Memory B cell (primary cell): ENCODE results near the gene CD300LB.
"Not testable (repeated sequence)": the region's sequence is repeated elsewhere in the genome, so short reads cannot be mapped to it uniquely, and the experiment has no call there.

ENCODE experiments used
- ATAC-seq: fragments of 150-1000 bp; cut with Tn5 transposase; 2 replicates; pipeline ENCODE4 v1.10.0; 2021; ENCODE audit warnings: low read depth, mild to moderate bottlenecking, moderate library complexity
- DNase-seq, 2 donors: peaks; one replicate each; pipeline ENCODE4 v3.0.0; 2022; ENCODE audit warnings: low spot score in 2 of 2
- H3K27ac Mint-ChIP-seq: one replicate; pipeline ENCODE4 v1.8.0; 2022; ENCODE audit warnings: mild to moderate bottlenecking, moderate library complexity, mixed read lengths
- H3K27me3 Mint-ChIP-seq: one replicate; pipeline ENCODE4 v1.8.0; 2022; ENCODE audit warnings: mixed read lengths
- H3K36me3 Mint-ChIP-seq: one replicate; pipeline ENCODE4 v1.8.0; 2022; ENCODE audit warnings: mild to moderate bottlenecking, mixed read lengths
- H3K4me1 Mint-ChIP-seq: one replicate; pipeline ENCODE4 v1.8.0; 2022; ENCODE audit warnings: mixed read lengths
- H3K4me3 Mint-ChIP-seq: one replicate; pipeline ENCODE4 v1.8.0; 2022; ENCODE audit warnings: mild to moderate bottlenecking, moderate library complexity, mixed read lengths
- H3K9me3 Mint-ChIP-seq: one replicate; pipeline ENCODE4 v1.8.0; 2022; ENCODE audit warnings: mixed read lengths

CD300LB gene

DNA sequence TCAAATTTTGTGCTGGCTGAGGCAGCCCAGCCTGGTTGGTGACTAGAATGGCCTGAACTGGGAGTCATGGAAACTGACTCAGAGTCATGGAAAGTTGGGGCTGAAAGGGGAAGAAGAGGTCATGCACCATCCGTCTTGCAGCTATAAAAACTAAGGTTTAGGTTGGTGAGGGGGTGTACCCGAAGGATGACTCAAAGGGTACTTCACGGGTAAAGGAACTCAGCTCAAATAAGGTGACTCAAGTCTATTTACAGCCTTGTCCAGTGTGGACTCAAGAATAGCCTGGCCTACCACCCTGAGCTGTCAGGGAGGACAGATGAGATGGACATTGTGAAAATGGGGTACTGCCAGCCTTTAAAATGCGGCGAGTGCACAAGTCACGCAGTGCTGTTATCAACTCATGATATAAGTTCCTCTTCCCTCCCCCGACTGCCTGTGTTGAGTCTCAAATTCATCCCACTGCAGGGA lies 18.6 kb downstream of the CD300LB start:
- peak overlapping the region; percentile 60 for H3K27ac Mint-ChIP-seq
- H3K4me3 Mint-ChIP-seq, result no peak overlapping the region
- H3K27me3 Mint-ChIP-seq, result peaks cover 10% of the 10 kb centered on the region
- peaks cover 20% of the 10 kb centered on the region for H3K4me1 Mint-ChIP-seq
- peaks cover 8% of the 10 kb centered on the region for H3K36me3 Mint-ChIP-seq
- H3K9me3 Mint-ChIP-seq, result peaks cover 10% of the 10 kb centered on the region
- peak; percentile 18 for ATAC-seq
- DNase-seq, result no peak

DNA sequence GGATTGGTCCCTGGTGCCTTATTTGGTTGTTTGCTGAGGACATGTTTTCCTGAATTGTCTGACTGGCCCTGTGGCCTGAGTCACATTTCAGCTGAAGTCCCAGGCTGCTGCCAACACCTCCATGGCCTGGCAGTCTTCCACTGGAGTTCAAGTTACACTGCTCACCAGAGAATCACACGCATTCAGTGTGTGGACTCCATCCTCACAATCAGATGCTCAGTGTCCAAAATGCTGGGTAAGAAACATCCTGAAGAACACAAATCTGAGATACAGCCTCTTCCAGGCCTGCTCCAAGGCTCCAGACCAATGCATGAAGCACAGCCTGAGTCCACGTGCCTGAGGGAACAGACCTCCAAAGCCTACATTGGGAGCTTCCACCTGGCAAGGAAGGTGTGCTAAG lies 19.2 kb downstream of the CD300LB start:
- DNase-seq (no peak), ATAC-seq (no peak)
- Mint-ChIP-seq H3K27ac (no peak overlapping the region), H3K36me3 (peaks cover 8% of the 10 kb centered on the region), H3K9me3 (peaks cover 10% of the 10 kb centered on the region), H3K4me1 (peaks cover 20% of the 10 kb centered on the region), H3K4me3 (no peak overlapping the region), H3K27me3 (peaks cover 10% of the 10 kb centered on the region)

DNA sequence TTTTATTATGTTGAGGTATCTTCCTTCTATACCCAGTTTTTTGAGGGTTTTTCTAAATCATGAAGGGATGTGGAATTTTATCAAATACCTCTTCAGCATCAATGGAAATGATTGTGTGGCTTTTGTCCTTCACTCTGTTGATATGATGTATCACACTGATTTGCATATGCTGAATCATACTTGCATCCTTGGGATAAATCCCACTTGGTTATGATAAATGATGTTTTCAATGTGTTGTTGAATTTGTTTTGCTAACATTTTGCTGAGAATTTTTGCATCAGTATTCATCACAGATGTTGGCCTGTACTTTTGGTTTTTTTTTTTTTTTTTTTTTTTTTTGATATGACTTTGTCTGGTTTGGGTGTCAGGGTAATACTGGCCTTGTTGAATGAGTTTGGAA lies 23.1 kb downstream of the CD300LB start:
- Mint-ChIP-seq H3K9me3 (no peaks in the 10 kb centered on the region), H3K4me3 (no peak overlapping the region), H3K27me3 (peaks cover 5% of the 10 kb centered on the region), H3K36me3 (no peaks in the 10 kb centered on the region), H3K27ac (no peak overlapping the region), H3K4me1 (peaks cover 9% of the 10 kb centered on the region)
- DNase-seq (no peak), ATAC-seq (no peak)

DNA sequence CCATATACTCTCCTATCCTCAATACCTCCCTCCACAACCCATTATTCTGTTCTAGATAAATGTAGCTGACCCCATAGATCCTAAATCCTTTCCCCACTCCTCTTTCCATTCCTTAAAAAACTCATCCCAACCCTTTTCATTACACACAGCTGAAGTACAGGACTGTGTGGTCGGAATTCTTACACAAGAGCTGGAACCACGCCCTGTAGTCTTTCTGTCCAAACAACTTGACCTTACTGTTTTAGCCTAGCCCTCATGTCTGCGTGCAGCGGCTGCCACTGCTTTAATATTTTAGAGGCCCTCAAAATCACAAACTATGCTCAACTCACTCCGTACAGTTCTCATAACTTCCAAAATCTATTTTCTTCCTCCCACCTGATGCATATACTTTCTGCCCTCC lies 27.3 kb downstream of the CD300LB start:
- ATAC-seq, H3K9me3 Mint-ChIP-seq, H3K36me3 Mint-ChIP-seq, DNase-seq, H3K4me1 Mint-ChIP-seq, H3K4me3 Mint-ChIP-seq, H3K27me3 Mint-ChIP-seq, H3K27ac Mint-ChIP-seq: not testable (repeated sequence)

DNA sequence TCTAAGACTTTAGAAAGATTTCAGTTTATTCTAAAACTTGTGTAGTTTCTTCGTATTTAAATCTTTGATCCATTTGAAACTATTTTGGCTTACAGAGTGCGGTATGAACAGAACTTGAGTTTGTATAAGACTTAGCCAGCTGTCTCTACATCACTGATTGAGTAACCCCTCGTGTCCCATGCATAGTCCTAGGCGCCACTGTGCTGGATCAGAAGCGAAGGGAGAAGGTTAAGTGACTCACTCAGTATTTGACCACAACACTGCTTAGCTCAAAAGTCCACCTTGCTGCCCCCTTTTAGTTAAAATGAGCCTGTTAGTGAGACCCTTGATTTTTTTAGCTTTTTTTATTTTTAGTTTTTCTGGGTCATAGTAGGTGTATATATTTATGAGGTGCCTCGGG lies 28.4 kb downstream of the CD300LB start:
- H3K4me1 Mint-ChIP-seq, result no peaks in the 10 kb centered on the region
- H3K27ac Mint-ChIP-seq, result no peak overlapping the region
- H3K27me3 Mint-ChIP-seq, result peaks cover 3% of the 10 kb centered on the region
- no peak for ATAC-seq
- no peak for DNase-seq
- no peaks in the 10 kb centered on the region for H3K36me3 Mint-ChIP-seq
- H3K9me3 Mint-ChIP-seq, result no peaks in the 10 kb centered on the region
- no peak overlapping the region for H3K4me3 Mint-ChIP-seq

DNA sequence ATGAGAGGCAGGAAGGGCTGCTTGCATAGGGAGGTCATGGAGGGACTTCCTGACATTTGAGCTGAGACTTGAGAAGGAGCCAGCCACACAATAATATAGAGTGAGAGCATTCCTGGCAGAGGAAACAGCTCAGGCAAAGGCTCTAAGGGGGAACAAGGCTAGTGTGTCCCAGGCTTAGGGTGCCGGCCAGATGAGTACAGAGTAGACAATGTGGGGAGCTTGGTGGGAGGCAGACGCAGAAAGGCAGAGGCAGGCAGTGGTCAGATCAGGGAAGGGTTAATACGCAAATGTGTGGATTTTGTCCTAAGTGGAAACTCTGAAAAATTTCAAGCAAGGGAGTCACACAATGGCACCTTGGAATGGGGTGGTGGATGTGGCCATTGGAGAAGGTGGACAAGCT lies 31.3 kb downstream of the CD300LB start:
- Mint-ChIP-seq H3K4me3 (no peak overlapping the region), H3K27me3 (peaks cover 4% of the 10 kb centered on the region), H3K4me1 (no peaks in the 10 kb centered on the region), H3K9me3 (no peaks in the 10 kb centered on the region), H3K27ac (no peak overlapping the region), H3K36me3 (no peaks in the 10 kb centered on the region)
- DNase-seq (no peak), ATAC-seq (no peak)

DNA sequence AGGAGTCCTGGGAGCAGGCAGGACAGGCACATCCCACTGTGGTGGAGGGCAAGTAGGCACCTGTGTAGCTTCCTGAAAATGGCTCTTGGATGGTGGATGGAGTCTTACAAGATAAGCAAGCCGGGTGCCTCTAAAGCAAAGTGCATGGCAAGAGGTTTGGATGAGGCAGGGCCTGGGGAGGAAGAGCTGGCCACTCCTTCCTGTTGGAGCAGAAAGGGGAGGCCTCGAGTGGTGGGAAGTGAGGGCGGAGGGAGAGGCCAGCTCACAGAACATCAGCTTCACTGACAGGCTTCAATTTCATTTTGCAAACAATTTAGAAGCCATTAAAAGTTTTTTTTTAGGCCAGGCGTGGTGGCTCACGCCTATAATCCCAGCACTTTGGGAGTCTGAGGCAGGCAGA lies 33.8 kb downstream of the CD300LB start:
- Mint-ChIP-seq H3K27ac (no peak overlapping the region), H3K27me3 (peaks cover 4% of the 10 kb centered on the region), H3K4me3 (no peak overlapping the region), H3K4me1 (no peaks in the 10 kb centered on the region), H3K36me3 (no peaks in the 10 kb centered on the region), H3K9me3 (no peaks in the 10 kb centered on the region)
- ATAC-seq (no peak), DNase-seq (no peak)

DNA sequence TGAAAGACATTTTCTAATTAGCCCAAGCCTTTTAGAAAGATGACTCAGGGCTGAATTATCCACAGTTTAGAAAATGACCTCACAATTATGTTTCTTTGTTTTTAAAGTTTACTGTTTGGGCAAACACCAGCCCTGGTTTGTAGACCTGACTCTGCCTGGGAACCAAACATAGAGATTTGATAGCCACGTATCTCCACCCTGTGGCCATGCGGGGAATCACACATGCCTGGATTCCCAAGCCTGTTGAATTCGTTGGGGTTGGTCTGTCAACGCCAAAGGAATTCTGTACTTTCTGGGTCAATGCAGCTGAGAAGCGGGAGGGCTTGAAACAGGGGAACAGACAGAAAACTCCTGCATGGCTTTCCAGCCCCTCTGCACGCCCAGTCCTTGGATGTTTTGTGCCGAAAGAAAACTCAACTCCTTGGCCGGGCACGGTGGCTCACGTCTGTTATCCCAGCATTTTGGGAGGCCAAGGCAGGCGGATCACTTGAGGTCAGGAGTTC lies 37.9 kb downstream of the CD300LB start:
- Mint-ChIP-seq H3K4me1 (no peaks in the 10 kb centered on the region), H3K4me3 (no peak overlapping the region), H3K9me3 (peaks cover 4% of the 10 kb centered on the region), H3K27me3 (peaks cover 2% of the 10 kb centered on the region), H3K36me3 (peaks cover 9% of the 10 kb centered on the region), H3K27ac (no peak overlapping the region)
- ATAC-seq (peak; percentile 68), DNase-seq (peak; percentile 44 to 65)

DNA sequence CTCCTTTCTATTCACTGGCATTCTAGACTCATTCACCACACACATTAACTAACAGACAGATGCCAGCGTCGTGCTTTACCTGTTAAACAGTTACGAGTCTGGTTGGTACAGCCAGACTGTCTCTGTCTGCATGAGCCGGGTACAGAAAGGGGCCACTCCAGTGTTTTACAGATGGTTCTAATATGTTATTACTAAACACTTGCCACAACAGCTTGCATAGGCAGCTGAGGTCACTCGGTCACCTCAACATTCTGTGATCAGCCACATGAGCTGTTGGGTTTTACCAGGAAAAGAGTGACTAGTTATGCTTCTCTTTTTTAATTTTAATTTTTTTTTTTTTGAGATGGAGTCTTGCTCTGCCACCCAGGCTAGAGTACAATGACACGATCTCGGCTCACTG lies 39.6 kb downstream of the CD300LB start:
- no peak for ATAC-seq
- H3K4me3 Mint-ChIP-seq, result no peak overlapping the region

DNA sequence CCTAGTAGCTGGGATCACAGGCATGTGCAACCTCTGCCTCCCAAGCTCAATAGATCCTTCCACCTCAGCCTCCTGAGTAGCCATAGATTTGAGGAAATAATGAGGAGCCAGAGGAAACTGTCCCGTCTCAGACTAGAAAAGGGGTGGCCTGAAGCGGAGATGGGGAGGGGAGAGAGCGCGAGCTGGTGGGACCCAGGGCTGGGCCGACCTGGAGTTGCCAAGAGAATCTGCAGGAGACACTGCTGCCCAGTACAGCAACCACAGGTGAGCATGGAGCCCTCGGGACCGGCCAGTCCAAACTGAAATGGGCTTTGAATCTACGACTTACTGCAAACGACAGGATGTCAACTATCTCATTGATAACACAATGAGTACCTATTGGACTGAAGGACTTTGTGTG lies 40.6 kb downstream of the CD300LB start:
- no peak for DNase-seq
- H3K36me3 Mint-ChIP-seq, result peaks cover 13% of the 10 kb centered on the region
- no peaks in the 10 kb centered on the region for H3K27me3 Mint-ChIP-seq
- ATAC-seq, result no peak
- no peak overlapping the region for H3K4me3 Mint-ChIP-seq
- H3K9me3 Mint-ChIP-seq, result peaks cover 4% of the 10 kb centered on the region
- no peaks in the 10 kb centered on the region for H3K4me1 Mint-ChIP-seq
- no peak overlapping the region for H3K27ac Mint-ChIP-seq

More for the DNA sequence above, 39.6 kb downstream of the CD300LB start:
- H3K27me3 Mint-ChIP-seq, result no peaks in the 10 kb centered on the region
- DNase-seq, result no peak
- H3K27ac Mint-ChIP-seq, result no peak overlapping the region
- H3K9me3 Mint-ChIP-seq, result peaks cover 4% of the 10 kb centered on the region
- H3K4me1 Mint-ChIP-seq, result no peaks in the 10 kb centered on the region
- peaks cover 13% of the 10 kb centered on the region for H3K36me3 Mint-ChIP-seq

DNA sequence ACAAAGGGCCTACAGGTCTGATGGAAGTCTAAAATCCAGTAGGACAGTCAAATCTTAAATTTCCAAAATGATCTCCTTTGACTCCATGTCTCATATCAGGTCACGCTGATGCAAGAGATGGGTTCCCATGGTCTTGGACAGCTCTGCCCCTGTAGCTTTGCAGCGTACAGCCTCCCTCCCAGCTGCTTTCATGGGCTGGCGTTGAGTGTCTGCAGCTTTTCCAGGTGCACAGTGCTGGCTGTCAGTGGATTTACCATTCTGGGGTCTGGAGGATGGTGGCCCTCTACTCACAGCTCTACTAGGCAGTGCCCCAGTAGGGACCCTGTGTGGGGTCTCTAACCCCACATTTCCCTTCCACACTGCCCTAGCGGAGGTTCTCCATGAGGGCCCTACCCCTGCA lies 43.0 kb downstream of the CD300LB start:
- DNase-seq, H3K27me3 Mint-ChIP-seq, H3K4me1 Mint-ChIP-seq, H3K4me3 Mint-ChIP-seq, H3K27ac Mint-ChIP-seq, ATAC-seq, H3K9me3 Mint-ChIP-seq: not testable (repeated sequence)
- peaks cover 15% of the 10 kb centered on the region for H3K36me3 Mint-ChIP-seq

DNA sequence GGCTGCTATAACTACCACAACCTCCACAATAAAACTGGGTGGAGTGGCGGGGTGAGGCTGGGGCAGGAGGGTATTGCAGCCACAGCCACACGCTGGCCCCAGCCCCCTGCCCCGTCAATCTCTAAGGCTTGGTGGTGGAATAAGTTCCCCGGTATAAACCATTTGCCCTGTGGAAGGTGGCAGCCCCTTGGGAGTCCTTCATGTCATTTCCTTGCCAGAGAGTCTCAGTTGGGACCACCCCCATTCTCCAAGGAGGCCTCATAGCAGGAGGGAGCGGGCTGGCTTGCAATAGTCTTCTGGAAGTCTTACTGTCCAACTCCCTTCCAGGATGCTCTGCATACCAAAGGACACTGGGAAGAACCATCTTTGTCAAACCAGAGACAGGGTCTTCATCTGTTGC lies 45.4 kb downstream of the CD300LB start:
- peaks cover 20% of the 10 kb centered on the region for H3K36me3 Mint-ChIP-seq
- DNase-seq, result no peak
- peaks cover 4% of the 10 kb centered on the region for H3K9me3 Mint-ChIP-seq

DNA sequence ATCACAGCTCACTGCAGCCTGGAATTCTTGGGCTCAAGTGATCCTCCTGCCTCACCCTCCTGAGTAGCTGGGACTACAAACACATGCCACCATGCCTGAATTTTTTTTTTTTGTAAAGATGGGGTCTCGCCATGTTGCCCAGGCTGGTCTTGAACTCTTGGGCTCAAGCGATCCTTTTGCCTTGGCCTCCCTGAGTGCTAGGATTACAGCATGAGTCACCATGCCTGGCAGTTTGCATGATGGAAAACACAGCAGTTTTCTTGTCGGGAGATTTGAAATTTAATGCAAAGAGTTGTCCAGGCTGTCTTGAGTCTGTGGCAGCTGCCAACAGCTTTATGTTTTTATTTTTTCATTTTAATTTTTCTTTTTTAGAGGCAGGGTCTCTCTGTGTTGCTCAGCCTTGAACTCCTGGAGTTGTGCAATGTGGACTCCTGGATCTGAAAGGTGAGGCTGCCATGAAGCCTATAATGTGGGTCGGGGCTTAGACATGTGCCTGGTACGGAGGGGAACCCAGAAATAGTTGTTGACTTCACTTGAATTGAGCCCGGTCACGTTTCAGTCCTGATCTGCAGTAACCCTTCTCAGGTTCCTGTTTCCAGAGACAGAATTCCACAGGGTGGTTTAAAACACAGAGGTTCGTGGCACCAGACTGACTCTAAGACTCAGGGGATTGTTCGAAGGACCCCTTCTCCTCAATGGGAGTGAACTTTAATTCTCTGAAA lies 46.1 kb downstream of the CD300LB start:
- no peak for DNase-seq
- no peak overlapping the region for H3K4me3 Mint-ChIP-seq
- H3K4me1 Mint-ChIP-seq, result no peaks in the 10 kb centered on the region
- H3K27me3 Mint-ChIP-seq, result no peaks in the 10 kb centered on the region
- H3K36me3 Mint-ChIP-seq, result peaks cover 20% of the 10 kb centered on the region
- peaks cover 4% of the 10 kb centered on the region for H3K9me3 Mint-ChIP-seq
- H3K27ac Mint-ChIP-seq, result no peak overlapping the region
- ATAC-seq, result no peak

More for the DNA sequence above, 45.4 kb downstream of the CD300LB start:
- Mint-ChIP-seq H3K27ac (no peak overlapping the region), H3K4me3 (no peak overlapping the region), H3K4me1 (no peaks in the 10 kb centered on the region), H3K27me3 (no peaks in the 10 kb centered on the region)
- ATAC-seq, result no peak

DNA sequence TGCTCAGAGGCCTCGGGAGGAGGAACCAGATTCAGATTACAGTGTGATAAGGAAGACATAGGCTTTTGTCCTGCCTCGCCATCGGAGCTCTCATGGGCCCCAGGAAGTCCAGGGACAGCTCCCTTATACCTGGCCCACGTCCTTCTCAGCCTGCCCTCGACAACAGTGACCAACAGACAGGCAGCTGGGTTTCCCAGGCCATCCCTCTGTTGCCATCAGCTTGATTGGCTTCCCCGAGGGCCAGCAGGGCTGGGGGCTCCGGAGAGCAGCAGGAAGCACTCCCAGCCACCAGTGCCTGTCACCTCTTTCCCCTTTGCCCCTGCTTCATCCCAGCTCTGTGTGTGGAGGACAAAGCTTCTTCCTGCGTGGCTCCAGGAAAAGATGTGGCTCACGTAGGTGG lies 47.2 kb downstream of the CD300LB start:
- no peak overlapping the region for H3K4me3 Mint-ChIP-seq
- peaks cover 1% of the 10 kb centered on the region for H3K9me3 Mint-ChIP-seq
- H3K4me1 Mint-ChIP-seq, result peaks cover 6% of the 10 kb centered on the region
- H3K36me3 Mint-ChIP-seq, result peaks cover 21% of the 10 kb centered on the region
- DNase-seq (no peak), ATAC-seq (no peak)
- no peak overlapping the region for H3K27ac Mint-ChIP-seq
- H3K27me3 Mint-ChIP-seq, result no peaks in the 10 kb centered on the region

DNA sequence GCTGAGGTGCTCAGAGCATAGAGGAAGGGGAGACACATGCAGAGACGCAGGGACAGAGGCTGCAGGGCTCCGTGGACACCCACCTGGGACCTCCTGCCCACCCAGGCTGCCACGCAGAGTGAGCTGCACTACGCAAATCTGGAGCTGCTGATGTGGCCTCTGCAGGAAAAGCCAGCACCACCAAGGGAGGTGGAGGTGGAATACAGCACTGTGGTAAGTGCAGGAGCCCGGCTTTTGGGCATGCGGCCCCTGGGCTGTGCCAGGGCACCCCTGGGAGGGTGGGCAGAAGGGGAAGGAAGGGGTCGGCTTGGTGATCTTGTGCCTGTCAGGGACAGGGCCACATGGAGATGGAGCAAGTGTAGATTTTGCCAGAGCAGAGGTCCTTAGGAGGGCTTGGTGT lies 49.7 kb downstream of the CD300LB start:
- H3K36me3 Mint-ChIP-seq, result peaks cover 15% of the 10 kb centered on the region
- H3K4me1 Mint-ChIP-seq, result peaks cover 13% of the 10 kb centered on the region
- H3K27ac Mint-ChIP-seq, result no peak overlapping the region
- no peaks in the 10 kb centered on the region for H3K27me3 Mint-ChIP-seq
- ATAC-seq, result no peak
- H3K4me3 Mint-ChIP-seq, result no peak overlapping the region
- DNase-seq, result no peak
- H3K9me3 Mint-ChIP-seq, result no peaks in the 10 kb centered on the region
